ENCODE results near the gene GPR153.

GPR153 gene

DNA sequence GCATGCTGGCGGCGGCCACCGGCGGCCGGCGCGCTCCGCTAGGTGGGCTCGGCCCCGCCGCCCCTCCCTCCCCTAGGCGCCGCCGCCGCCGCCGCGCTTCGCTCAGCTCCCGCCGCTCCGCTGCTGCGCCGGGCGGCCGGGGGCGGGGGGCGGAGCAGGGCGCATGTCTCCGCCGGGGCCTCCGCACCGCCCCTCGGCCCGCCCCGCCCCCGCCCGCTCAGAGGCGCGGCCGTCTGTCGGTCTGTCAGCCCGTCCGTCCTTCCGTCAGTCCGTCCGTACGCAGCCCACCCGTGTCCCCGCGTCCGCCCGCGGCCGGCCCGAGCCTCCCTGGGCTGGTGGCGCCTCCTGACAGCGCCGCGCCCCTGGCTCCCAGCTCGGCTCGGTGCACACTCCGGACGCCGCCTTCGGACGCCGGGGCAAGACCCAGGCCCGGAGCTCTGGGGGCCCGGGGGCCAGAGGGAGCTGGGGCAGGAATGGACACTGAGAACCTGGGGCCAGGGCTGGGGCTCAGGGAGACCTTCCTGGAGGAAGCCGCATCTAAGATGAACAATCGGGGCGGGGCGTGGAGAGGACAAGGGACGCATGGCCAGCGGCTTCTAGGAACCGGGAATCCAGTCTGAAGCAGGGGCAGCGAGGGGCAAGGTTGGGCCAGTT is at the start of gene GPR153:
TSS of gene GPR153 (minus strand) at position 138 of the 654 bp plus-strand sequence. CDS start 6,193 bp downstream, outside the sequence.
- TF ChIP-seq, protein P1, sequence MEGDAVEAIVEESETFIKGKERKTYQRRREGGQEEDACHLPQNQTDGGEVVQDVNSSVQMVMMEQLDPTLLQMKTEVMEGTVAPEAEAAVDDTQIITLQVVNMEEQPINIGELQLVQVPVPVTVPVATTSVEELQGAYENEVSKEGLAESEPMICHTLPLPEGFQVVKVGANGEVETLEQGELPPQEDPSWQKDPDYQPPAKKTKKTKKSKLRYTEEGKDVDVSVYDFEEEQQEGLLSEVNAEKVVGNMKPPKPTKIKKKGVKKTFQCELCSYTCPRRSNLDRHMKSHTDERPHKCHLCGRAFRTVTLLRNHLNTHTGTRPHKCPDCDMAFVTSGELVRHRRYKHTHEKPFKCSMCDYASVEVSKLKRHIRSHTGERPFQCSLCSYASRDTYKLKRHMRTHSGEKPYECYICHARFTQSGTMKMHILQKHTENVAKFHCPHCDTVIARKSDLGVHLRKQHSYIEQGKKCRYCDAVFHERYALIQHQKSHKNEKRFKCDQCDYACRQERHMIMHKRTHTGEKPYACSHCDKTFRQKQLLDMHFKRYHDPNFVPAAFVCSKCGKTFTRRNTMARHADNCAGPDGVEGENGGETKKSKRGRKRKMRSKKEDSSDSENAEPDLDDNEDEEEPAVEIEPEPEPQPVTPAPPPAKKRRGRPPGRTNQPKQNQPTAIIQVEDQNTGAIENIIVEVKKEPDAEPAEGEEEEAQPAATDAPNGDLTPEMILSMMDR (IDR thresholded peaks at IDR 0.05): no peak

DNA sequence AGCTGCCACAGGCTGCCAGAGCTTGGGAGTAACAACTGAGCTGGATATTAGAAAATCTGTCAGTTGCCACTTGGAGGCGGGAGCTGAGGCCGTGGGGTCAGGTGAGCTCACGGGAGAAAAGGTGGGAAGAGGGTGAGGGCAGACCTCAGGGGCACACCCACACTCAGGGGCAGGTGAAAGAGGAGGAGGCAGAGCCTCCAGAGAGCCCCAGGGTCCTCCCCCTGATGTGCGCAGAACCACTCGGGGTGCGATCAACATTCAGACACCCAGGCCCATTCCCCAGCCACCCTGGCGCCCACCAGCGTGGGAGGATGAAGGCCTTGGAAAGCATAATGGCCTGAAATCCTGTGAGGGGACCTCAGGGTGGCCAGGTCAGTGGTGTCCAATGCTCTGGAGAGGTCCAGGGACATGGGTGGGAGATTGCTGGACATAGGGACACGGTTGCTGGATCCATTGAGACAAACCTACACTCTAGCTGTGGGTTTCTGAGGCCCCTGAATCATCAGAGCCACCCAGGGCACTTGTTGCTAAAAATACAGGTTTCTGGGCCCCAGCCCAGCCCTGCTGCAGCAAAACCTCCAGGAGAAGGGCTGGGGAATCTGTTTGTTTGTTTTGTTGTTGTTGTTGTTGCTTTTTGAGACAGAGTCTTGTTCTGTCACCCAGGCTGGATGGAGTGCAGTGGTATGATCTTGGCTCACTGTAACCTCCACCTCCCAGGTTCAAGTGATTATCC is 49.4 kb upstream of the GPR153 start:
- TF ChIP-seq, protein P1 (IDR thresholded peaks at IDR 0.05): no peak

DNA sequence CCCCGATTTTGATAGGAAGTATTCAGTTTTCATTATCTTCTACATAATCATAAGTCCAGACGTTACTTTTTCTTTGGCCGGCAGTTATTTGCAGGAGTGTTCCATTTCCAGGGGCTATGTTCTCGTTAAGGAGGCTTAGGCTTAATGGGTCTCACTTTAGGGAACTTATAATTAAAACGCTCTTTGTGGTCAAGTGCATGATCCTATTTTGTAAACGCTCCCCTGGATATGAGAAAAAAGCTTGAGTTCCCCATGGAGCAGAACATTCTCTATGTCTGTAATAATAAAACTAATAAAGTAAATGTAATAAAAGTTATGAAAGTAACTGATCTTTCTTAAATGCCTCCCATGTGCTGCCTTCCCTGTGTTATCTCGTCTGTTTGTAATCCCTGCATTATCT is 48.7 kb upstream of the GPR153 start:
- TF ChIP-seq, protein P1 (IDR thresholded peaks at IDR 0.05): no peak

DNA sequence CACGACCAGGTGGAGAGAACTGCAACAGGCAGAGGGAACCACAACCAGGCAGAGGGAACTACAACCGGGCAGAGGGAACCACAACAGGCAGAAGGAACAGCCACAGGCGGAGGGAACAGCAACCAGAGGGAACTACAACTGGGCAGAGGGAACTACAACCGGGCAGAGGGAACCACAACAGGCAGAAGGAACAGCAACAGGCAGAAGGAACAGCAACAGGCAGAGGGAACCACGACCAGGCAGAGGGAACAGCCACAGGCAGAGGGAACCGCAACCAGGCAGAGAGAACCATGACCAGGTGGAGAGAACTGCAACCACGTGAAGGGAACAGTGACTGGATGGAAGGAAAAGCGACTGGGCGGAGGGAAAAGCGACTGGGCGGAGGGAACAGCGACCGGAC is 47.6 kb upstream of the GPR153 start:
- TF ChIP-seq, protein P1 (IDR thresholded peaks at IDR 0.05): no peak

DNA sequence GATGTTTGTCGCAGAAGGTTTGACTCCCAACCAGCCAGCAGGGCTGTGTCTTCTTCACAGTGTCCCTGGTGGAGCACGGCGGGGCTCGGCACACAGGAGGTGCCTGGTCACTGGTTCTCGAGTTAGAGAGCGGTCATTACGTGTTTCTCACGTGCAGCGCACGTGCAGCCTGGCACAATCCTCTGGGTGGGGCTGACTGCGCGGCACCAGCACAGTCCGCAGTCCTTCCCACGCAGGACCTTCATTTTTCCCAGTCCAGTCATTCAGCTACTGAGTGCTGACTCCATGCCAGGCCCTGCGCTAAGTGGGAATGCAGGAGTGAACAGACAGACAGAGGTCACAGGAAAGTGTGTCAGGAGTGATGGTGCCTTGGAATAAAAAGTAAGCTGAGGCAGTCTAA is 46.2 kb upstream of the GPR153 start:
- TF ChIP-seq, protein P1 (IDR thresholded peaks at IDR 0.05): no peak

DNA sequence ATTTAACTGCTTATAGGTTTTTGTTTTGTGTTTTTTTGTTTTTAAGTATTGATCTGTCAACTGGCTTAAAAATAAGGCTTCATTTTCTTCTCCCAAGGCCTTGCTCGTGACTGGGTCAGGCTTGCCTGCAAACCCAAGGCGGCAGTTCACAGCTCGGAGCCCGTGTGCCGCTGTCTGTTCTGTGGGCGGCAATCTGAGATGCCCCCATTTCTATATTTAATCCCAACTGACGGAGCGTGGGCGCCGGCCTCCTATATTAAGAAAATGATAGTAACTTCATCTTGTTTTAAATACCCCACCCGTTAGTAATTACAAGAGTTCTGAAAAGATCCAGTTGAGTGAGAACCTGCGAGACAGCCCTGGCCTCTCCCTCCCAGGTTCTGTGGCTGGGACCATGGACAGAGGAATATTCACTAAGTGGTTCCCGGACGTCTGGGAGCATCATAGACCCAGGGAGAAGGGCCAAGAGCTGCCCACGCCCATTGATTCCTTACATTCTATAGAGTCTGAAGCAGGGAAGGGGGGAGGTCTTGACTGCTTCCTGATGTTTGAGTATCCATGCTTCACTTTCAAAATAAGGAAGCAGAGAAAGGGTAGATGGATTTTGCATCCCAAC is 42.6 kb upstream of the GPR153 start:
- TF ChIP-seq, protein P1 (IDR thresholded peaks at IDR 0.05): no peak

DNA sequence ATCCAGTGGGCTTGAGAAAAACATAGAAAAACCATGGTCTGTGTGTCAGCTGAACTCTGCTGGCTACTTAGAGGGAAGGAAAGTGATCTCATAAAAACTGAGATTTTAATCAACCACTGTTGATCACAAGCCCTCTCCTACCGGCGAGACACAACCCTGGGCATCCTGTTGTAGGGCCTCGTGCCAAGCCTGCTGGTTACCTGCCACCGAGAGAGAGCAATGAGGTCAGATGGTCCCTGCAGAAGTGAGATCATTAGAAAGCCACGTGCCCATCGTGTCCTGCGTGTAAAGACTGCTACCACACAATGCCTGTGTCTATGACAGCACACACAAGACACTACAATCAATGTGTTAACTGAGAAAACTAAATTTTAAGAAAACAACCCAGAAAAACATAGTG is 41.7 kb upstream of the GPR153 start:
- TF ChIP-seq, protein P1 (IDR thresholded peaks at IDR 0.05): no peak

Measured in LNCAP (cell line).